Measurements from ENCODE around the gene CCR1. TPM values are rescaled to one million over a fixed set of nuclear protein-coding genes. Genes with fewer than 3 reads are reported as not detected.

Gene CCR1
- total and polyA plus RNA-seq, 9 of the 15 experiments (the other 6 are each of a cell fraction or from before 2014, with no cell fraction given): not detected

DNA sequence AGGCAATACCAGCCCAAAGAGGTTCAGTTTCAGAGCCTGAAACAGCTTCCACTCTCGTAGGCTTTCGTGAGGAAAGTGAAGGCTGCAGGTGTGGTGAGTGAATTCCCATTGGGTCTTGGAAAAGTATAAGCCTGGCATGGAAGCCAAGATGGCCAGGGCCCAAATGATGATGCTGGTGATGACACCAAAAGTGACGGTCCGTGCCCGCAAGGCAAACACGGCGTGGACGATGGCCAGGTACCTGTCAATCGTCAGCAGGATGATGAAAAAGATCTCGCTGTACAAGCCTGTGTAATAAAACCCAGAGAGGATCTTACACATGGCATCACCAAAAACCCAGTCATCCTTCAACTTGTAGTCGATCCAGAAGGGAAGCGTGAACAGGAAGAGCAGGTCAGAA, 4.4 kb downstream of the CCR1 start:
- CTCF ChIA-PET (ENCODE audit: low intra/inter-chr PET ratio): no interaction called here
- Histone ChIP-seq H3K4me3 (no peak overlapping the region), H3K4me2 (ENCODE audit: insufficient read depth, low read length) (no peak overlapping the region), H3K27me3 (ENCODE audit: control insufficient read depth in 2 of 2, insufficient read depth in 2 of 2, low read length in 2 of 2) (peaks cover 2 to 17% of the 10 kb centered on the region in 2 experiments; a peak in 3 of 5 replicates), H3K9me3 (replicated peaks; ENCODE audit: control insufficient read depth, insufficient read depth, low read depth, low read length) (no peaks in the 10 kb centered on the region), H3K27ac (ENCODE audit: extremely low read depth, low read depth, low read length) (no peak overlapping the region), H3K36me3 (ENCODE audit: control insufficient read depth, insufficient read depth, low read length) (no peaks in the 10 kb centered on the region), H3K79me2 (ENCODE audit: control insufficient read depth, insufficient read depth, low read length) (no peaks in the 10 kb centered on the region), H4K20me1 (replicated peaks; ENCODE audit: control insufficient read depth, insufficient read depth, low read length) (no peaks in the 10 kb centered on the region), H3K9ac (ENCODE audit: insufficient read depth in 1 of 2, low read depth in 2 of 2, low read length in 2 of 2) (no peak overlapping the region), H3K9me1 (ENCODE audit: control insufficient read depth, insufficient read depth, low read length) (no peaks in the 10 kb centered on the region), H3K4me1 (replicated peaks in 1 of 2; ENCODE audit: control insufficient read depth in 2 of 2, insufficient read depth in 2 of 2, low read length in 2 of 2) (no peaks in the 10 kb centered on the region), H2AFZ (ENCODE audit: low read depth, low read length) (no peak overlapping the region)
- WGBS (ENCODE audit: insufficient coverage, low coverage, missing lambda C conversion rate): under 1% methylated on average over 12 of the region's 12 CpGs
- no peak for ATAC-seq
- in situ Hi-C loops (cut with MboI) (no loop called here), intact Hi-C loops (cut with micrococcal nuclease) (loop anchor here (10.0 kb wide), 2 partner anchors 119 to 1169 kb away; no protein-coding TSS in a partner anchor)
- no TSS peak for BruUV-seq (replicated peaks)
- FAIRE-seq: no peak
- DNase-seq (ENCODE audit: extremely low read depth in 1 of 4, low spot score in 3 of 4): no peak
- POLR2A ChIA-PET: interaction anchor here (0.5 kb wide), 1 partner anchor 11 kb away, joined by 3 read pairs; no protein-coding TSS in a partner anchor
- TF ChIP-seq ZNF561 (CRISPR knock-in tag; conservative IDR thresholded peaks at IDR 0.05) (no peak), KAT8 (IDR thresholded peaks at IDR 0.05; ENCODE audit: low read depth) (no peak), RB1 (IDR thresholded peaks at IDR 0.05; ENCODE audit: low read depth) (no peak), NBN (IDR thresholded peaks at IDR 0.05; ENCODE audit: low read depth) (no peak), SREBF1 (IDR thresholded peaks at IDR 0.05; ENCODE audit: borderline replicate concordance, low read depth, low read length) (no peak), DDX20 (tag; IDR thresholded peaks at IDR 0.05; ENCODE audit: low read depth) (no peak), CBX8 (IDR thresholded peaks at IDR 0.05; ENCODE audit: borderline replicate concordance, extremely low read depth, low read depth, low read length, poor library complexity, severe bottlenecking) (no peak), MEF2A (IDR thresholded peaks at IDR 0.05; ENCODE audit: control insufficient read depth, low read depth, low read length) (no peak), TRIM24 (IDR thresholded peaks at IDR 0.05) (no peak), TCF3 (CRISPR knock-in tag; IDR thresholded peaks at IDR 0.05) (no peak), ZNF431 (CRISPR knock-in tag; IDR thresholded peaks at IDR 0.05) (no peak)
- TF ChIP-seq, protein P1, sequence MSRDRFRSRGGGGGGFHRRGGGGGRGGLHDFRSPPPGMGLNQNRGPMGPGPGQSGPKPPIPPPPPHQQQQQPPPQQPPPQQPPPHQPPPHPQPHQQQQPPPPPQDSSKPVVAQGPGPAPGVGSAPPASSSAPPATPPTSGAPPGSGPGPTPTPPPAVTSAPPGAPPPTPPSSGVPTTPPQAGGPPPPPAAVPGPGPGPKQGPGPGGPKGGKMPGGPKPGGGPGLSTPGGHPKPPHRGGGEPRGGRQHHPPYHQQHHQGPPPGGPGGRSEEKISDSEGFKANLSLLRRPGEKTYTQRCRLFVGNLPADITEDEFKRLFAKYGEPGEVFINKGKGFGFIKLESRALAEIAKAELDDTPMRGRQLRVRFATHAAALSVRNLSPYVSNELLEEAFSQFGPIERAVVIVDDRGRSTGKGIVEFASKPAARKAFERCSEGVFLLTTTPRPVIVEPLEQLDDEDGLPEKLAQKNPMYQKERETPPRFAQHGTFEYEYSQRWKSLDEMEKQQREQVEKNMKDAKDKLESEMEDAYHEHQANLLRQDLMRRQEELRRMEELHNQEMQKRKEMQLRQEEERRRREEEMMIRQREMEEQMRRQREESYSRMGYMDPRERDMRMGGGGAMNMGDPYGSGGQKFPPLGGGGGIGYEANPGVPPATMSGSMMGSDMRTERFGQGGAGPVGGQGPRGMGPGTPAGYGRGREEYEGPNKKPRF (IDR thresholded peaks at IDR 0.05; ENCODE audit: low read depth, low read length): no peak
- TF ChIP-seq, protein P2, sequence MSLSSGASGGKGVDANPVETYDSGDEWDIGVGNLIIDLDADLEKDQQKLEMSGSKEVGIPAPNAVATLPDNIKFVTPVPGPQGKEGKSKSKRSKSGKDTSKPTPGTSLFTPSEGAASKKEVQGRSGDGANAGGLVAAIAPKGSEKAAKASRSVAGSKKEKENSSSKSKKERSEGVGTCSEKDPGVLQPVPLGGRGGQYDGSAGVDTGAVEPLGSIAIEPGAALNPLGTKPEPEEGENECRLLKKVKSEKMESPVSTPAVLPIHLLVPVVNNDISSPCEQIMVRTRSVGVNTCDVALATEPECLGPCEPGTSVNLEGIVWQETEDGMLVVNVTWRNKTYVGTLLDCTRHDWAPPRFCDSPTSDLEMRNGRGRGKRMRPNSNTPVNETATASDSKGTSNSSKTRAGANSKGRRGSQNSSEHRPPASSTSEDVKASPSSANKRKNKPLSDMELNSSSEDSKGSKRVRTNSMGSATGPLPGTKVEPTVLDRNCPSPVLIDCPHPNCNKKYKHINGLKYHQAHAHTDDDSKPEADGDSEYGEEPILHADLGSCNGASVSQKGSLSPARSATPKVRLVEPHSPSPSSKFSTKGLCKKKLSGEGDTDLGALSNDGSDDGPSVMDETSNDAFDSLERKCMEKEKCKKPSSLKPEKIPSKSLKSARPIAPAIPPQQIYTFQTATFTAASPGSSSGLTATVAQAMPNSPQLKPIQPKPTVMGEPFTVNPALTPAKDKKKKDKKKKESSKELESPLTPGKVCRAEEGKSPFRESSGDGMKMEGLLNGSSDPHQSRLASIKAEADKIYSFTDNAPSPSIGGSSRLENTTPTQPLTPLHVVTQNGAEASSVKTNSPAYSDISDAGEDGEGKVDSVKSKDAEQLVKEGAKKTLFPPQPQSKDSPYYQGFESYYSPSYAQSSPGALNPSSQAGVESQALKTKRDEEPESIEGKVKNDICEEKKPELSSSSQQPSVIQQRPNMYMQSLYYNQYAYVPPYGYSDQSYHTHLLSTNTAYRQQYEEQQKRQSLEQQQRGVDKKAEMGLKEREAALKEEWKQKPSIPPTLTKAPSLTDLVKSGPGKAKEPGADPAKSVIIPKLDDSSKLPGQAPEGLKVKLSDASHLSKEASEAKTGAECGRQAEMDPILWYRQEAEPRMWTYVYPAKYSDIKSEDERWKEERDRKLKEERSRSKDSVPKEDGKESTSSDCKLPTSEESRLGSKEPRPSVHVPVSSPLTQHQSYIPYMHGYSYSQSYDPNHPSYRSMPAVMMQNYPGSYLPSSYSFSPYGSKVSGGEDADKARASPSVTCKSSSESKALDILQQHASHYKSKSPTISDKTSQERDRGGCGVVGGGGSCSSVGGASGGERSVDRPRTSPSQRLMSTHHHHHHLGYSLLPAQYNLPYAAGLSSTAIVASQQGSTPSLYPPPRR (CRISPR knock-in tag; IDR thresholded peaks at IDR 0.05; ENCODE audit: borderline replicate concordance): no peak
- TF ChIP-seq, protein P3, sequence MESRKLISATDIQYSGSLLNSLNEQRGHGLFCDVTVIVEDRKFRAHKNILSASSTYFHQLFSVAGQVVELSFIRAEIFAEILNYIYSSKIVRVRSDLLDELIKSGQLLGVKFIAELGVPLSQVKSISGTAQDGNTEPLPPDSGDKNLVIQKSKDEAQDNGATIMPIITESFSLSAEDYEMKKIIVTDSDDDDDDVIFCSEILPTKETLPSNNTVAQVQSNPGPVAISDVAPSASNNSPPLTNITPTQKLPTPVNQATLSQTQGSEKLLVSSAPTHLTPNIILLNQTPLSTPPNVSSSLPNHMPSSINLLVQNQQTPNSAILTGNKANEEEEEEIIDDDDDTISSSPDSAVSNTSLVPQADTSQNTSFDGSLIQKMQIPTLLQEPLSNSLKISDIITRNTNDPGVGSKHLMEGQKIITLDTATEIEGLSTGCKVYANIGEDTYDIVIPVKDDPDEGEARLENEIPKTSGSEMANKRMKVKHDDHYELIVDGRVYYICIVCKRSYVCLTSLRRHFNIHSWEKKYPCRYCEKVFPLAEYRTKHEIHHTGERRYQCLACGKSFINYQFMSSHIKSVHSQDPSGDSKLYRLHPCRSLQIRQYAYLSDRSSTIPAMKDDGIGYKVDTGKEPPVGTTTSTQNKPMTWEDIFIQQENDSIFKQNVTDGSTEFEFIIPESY (CRISPR knock-in tag; IDR thresholded peaks at IDR 0.05): no peak

Measured in K562 (cell line).